ENCODE measurements around the gene FHIT. TPM values are rescaled to one million over a fixed set of nuclear protein-coding genes. Genes with fewer than 3 reads are reported as not detected.
"Not testable (repeated sequence)": the region's sequence is repeated elsewhere in the genome, so short reads cannot be mapped to it uniquely, and the experiment has no call there.

FHIT gene
- polyA plus RNA-seq, 12 donors: 3.8 to 10.9 (median 5.4) TPM; not detected in 2

- DNase-seq: no peak
These were observed 1312.4 kb downstream of the FHIT start for GRCh38 chr3:59938828-59939227.

- DNase-seq: no peak
These were observed 1314.1 kb downstream of the FHIT start for GRCh38 chr3:59937201-59937600.

- no peak for DNase-seq
These were observed 1314.8 kb downstream of the FHIT start for GRCh38 chr3:59936472-59936871.

DNA sequence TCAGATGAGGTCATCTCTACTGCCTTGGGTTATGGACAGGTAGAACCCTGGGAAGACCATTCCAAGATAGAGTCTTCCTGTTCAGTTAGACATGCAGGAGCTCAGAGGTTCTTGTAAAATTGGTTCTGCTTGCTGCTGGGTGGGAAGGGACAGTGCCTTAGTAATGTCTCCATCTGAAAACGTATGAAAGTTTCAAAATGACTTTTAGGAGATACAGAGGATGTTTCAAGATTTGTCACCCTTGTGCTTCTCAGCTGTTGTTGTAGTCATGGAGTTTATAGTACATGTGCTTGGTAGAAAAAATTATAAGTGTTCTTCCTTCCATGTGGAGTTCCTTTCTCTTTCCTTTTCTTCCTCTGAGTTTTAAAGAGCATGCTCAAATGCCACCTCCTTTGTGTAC is 1316.2 kb downstream of the FHIT start:
- no peak for DNase-seq

DNA sequence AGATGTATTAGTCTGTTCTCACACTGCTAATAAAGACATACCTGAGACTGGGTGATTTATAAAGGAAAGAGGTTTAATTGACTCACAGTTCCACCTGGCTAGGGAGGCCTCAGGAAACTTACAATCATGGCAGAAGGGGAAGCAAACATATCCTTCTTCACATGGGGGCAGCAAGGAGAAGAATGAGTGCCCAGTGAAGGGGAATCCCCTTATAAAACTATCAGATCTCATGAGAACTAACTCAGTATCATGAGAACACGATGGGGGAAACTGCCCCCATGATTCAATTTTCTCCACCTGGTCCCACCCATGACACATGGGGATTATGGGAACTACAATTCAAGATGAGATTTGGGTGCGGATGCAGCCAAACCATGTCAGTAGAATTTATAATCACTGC is 1316.7 kb downstream of the FHIT start:
- DNase-seq: not testable (repeated sequence)

GRCh38 chr3:59930170-59930569 is 1321.1 kb downstream of the FHIT start:
- no peak for DNase-seq

- DNase-seq: no peak
These were observed 1324.2 kb downstream of the FHIT start for GRCh38 chr3:59927056-59927455.

GRCh38 chr3:59925946-59926345 is 1325.3 kb downstream of the FHIT start:
- no peak for DNase-seq

- no peak for DNase-seq
These were observed 1329.1 kb downstream of the FHIT start for GRCh38 chr3:59922192-59922591.

- no peak for DNase-seq
These were observed 1330.4 kb downstream of the FHIT start for GRCh38 chr3:59920822-59921221.

DNA sequence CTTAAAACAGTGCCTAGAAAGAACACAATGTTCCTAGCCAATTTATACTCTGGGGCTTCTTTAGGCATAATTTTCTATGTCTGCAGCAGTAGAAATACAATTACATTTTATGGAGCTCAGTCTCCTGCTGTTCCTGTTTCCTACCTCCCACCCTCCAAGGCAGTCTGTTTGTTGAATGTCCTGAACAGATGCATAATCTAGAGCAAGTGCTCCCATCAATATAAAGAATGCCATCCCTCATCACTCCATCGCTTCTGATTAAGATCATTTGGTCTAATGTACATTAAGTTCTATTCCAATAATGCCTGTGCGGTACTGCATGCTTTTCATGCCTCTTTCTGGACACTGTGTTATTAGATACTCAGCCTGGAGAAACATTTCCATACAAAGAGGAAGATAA is 1331.7 kb downstream of the FHIT start:
- no peak for DNase-seq

DNA sequence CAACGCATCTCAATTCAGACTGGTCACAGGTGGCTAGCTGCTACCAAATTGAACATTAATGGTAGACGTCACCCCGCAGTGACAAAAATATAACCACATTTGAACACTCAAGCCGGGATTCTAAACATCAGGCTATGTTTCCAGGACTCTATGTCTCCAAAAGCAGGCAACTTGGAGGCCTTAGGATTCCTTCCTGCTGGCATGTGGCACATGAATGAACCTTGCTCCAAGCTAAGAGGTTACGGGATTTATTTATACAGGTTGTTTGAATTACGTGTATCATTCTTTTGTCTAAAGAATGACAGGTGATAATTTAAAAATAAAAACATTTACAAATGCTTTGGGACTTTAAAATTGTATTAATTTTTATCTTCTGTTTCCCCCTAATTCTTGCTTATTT is 1337.0 kb downstream of the FHIT start:
- DNase-seq: no peak

- no peak for DNase-seq
These were observed 1337.6 kb downstream of the FHIT start for GRCh38 chr3:59913645-59914044.

GRCh38 chr3:59908701-59909100 is 1342.6 kb downstream of the FHIT start:
- no peak for DNase-seq

- DNase-seq: no peak
These were observed 1343.0 kb downstream of the FHIT start for GRCh38 chr3:59908280-59908679.

DNA sequence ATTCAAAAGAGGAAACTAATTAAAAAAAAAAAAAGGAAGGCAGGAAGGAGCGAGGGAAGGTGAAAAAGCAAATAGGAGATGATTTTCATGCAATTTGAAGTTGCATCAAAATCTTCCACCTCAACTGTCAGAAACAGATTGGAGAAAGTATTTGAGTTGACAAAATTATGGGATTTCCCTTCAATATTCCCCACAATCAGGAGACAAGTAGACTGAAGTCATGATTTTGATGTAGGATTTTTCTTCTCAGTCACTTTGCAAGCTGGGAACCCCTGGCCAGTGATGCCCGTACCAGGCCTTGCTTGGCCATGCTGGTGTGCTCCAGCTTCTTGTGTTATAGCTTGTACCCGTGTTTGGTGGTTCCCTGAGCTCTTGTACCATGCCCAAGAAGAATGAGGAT is 1347.0 kb downstream of the FHIT start:
- DNase-seq: no peak

- no peak for DNase-seq
These were observed 1352.2 kb downstream of the FHIT start for GRCh38 chr3:59899061-59899460.

GRCh38 chr3:59895972-59896371 is 1355.3 kb downstream of the FHIT start:
- no peak for DNase-seq

GRCh38 chr3:59894425-59895121 is 1356.7 kb downstream of the FHIT start:
- DNase-seq: no peak

DNA sequence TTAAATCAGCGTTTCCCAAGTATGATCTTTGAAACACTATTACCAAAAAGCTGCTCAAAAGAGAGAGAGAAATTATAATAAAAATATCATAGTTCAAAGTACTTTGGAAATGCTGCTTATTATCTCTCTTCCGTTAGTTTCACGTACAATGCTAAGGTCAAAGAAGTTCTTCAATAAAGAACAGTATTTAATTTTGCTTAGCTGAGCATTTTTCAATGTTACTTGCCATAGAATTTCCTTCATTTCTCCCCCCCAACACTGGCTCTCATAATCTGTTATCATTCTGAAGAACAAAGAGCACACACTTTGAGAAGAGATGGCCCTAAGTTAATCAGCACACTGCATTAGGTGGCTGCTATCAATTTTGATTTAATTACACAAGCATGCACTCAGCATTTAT is 1360.6 kb downstream of the FHIT start:
- DNase-seq: no peak

DNA sequence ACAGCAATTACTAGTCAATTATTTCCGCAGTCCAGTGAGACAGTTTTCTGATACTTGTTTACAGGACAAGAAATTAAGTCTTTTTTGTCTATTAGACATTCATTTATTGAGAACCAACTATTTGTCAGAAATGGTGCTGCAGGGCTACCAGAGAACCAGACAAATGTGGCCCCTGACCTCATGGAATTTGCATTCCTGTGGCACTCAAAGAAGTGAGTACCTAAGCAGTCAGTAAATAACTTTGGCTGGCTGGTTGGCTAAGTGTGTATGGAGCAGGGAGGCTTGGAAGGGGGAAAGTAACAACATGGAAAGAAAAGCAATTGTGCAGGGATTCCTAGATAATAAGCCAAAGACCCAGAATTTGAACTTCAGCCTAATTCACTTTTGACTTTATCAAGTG is 1364.5 kb downstream of the FHIT start:
- no peak for DNase-seq

- no peak for DNase-seq
These were observed 1365.3 kb downstream of the FHIT start for GRCh38 chr3:59885899-59886400.

DNA sequence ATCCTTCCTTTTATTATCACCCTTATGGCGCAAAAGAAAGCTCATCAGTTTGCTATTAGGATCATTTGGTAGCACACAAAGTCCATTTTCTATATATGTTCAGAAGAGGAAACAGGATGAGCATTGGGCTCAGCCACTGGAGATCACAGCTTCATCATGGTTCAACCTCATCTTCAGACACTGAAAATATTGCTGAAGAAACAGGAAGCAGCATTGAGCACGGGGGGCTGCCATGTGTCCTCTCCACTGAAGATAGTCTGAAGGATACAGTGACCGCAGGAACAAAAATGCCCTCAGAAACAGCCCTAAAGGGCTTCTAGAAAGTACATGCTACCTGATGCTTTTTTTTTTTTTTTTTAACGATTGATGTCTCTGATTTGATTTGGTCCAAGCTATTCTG is 1366.2 kb downstream of the FHIT start:
- no peak for DNase-seq

DNA sequence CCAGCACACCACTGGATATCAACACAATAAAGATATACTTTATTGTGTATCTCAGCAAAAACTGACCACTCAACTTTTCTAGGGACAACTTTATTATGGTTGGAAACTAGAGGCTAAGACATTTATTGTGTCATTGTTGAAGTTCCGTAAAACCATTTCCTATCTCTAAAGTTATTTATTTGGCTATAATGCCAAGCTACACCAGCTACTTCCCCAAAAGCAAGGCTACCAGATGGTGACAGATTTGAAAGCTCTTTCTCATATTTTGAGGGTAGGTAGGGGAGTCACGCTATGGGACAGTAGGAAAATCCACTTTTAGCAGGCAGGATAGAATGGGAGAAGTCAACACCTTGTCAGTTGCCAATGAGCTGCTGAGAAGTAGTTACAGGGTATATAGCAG is 1366.8 kb downstream of the FHIT start:
- no peak for DNase-seq

Measured in muscle of arm (tissue), 12 donors.